ENCODE results near the gene KRT8. TPM values are rescaled to one million over a fixed set of nuclear protein-coding genes. Genes with fewer than 3 reads are reported as not detected.

Gene KRT8
- total RNA-seq, 1 donor from 2014 or later = 1,446 TPM

- DNase-seq (ENCODE audit: low spot score) = peak; percentile 81
These were observed 21.1 kb upstream of the KRT8 start for GRCh38 chr12:52925717-52926595.

- DNase-seq (ENCODE audit: low spot score) = peak; percentile 54
These were observed 20.2 kb upstream of the KRT8 start for GRCh38 chr12:52924764-52925716.

- no peak for DNase-seq (ENCODE audit: low spot score)
These were observed 16.8 kb upstream of the KRT8 start for GRCh38 chr12:52921488-52922165.

- no peak for DNase-seq (ENCODE audit: low spot score)
These were observed 16.1 kb upstream of the KRT8 start for GRCh38 chr12:52920937-52921336.

- no peak for DNase-seq (ENCODE audit: low spot score)
These were observed 13.9 kb upstream of the KRT8 start for GRCh38 chr12:52918784-52919183.

GRCh38 chr12:52918351-52918750, 13.5 kb upstream of the KRT8 start:
- DNase-seq (ENCODE audit: low spot score) = no peak

- no peak for DNase-seq (ENCODE audit: low spot score)
These were observed 12.9 kb upstream of the KRT8 start for GRCh38 chr12:52917800-52918199.

GRCh38 chr12:52916216-52916615, 11.3 kb upstream of the KRT8 start:
- DNase-seq (ENCODE audit: low spot score) = no peak

GRCh38 chr12:52915637-52916036, 10.8 kb upstream of the KRT8 start:
- DNase-seq (ENCODE audit: low spot score) = no peak

GRCh38 chr12:52914576-52915121, 9.8 kb upstream of the KRT8 start:
- no peak for DNase-seq (ENCODE audit: low spot score)

GRCh38 chr12:52913431-52913821, 8.6 kb upstream of the KRT8 start:
- DNase-seq (ENCODE audit: low spot score) = no peak

- no peak for DNase-seq (ENCODE audit: low spot score)
These were observed 8.0 kb upstream of the KRT8 start for GRCh38 chr12:52912711-52913430.

- DNase-seq (ENCODE audit: low spot score) = no peak
These were observed 5.5 kb upstream of the KRT8 start for GRCh38 chr12:52910248-52910883.

GRCh38 chr12:52909796-52910195, 4.9 kb upstream of the KRT8 start:
- no peak for DNase-seq (ENCODE audit: low spot score)

GRCh38 chr12:52909331-52909730, 4.5 kb upstream of the KRT8 start:
- no peak for DNase-seq (ENCODE audit: low spot score)

- DNase-seq (ENCODE audit: low spot score) = peak; percentile 87
These were observed 2.4 kb upstream of the KRT8 start for GRCh38 chr12:52907092-52907810.

- DNase-seq (ENCODE audit: low spot score) = no peak
These were observed 1.3 kb upstream of the KRT8 start for GRCh38 chr12:52906191-52906601.

GRCh38 chr12:52903855-52904508, 894 bp downstream of the KRT8 start:
- peak; percentile 72 for DNase-seq (ENCODE audit: low spot score)

- DNase-seq (ENCODE audit: low spot score) = peak; percentile 55
These were observed 1.5 kb downstream of the KRT8 start for GRCh38 chr12:52903285-52903854.

All from mucosa of gallbladder (tissue), 1 donor.